Activated CD8-positive, alpha-beta memory T cell treated with anti-CD3 and anti-CD28 coated beads, Interleukin-2, amount 50 U/mL, for 4 hours (primary cell): ENCODE results near the gene TCF4.

Experiments used
- DNase-seq: peaks from one replicate; pipeline ENCODE4 v3.0.0-alpha.2; 2020

Gene TCF4

DNA sequence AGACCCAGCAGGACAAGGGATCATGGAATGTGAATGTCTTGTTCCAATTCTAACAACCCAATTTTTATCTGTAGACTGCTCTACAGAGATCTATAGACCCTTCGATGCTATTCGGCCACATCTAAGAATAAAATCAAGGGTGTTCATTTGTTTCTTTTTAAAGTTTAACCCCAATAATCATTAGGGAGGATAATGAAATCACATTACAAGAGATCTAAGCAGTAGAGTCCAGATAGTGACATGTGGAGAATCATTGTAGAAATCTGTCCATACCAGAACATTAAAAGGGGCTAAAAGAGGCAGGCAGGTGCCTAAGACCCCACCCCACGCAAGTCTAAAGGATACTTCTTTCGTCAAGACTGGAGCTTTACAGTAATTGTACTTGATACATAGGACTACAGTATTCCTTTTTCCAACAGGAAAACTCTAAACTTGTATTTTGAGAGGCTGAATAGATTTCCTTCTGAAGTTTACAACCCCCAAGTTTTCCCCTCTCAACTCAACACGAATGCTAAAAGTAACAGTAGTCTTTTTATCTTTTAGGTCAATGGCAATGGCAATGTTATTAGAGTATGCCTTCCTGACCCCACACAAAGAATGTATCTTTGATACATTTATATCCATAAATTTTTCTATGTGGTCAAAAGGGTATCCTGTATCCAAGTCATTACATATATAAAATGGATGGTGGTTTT is 183.7 kb downstream of the TCF4 start:
- no peak for DNase-seq

DNA sequence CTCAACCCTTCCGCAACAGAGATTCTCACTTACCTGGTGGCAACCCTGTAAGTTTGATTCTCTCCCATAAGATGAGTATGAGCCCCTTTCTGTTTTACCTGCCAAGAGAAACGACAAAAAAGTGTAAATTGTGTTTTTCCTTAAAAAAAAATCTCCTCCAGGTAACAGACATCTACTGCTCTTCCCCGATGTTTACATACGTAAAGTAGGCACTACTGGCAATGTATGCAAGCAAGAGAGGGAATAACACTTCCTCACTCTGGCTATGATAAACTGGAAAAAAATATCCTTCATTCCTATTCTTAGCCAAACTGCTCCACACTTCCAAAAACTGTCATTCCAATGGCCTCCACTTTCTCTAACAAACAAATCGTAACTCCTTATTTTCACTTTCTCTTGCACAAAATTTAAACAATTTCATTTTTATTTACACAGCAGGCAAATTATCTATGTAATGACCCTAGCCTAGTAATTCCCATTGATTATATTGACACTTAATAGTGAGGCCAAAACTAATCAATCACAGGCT is 184.5 kb downstream of the TCF4 start:
- DNase-seq, result no peak

DNA sequence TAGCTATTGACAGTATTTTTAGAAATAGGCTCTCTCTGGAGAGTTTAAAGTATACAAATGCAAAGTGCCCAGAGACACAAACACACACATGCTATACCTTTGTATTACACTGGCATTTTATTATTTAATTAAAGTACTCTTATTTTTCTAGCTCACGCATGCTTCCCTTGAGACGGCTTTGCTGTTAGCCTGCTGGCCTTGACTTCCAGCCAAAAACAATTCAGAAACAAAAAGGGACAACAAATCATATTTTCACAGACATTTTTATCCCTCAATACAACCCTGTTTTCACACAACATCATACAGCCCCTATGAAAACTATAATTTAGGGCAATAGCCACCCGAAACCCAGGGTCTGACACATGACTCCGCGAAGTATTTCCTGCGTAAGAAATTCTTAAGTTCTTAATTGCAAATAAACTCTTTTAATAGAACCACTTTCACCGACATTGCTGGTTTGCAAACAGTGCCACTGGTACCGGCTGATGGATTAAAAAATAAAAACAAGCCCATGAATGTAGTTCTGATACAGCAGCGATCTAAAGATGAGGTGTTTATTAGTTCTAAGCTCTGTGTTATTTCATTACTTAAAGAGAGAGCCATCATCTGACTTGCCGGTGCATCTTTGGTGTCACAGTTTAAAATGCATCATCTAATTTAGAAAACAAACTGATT is 185.1 kb downstream of the TCF4 start:
- DNase-seq, result no peak

DNA sequence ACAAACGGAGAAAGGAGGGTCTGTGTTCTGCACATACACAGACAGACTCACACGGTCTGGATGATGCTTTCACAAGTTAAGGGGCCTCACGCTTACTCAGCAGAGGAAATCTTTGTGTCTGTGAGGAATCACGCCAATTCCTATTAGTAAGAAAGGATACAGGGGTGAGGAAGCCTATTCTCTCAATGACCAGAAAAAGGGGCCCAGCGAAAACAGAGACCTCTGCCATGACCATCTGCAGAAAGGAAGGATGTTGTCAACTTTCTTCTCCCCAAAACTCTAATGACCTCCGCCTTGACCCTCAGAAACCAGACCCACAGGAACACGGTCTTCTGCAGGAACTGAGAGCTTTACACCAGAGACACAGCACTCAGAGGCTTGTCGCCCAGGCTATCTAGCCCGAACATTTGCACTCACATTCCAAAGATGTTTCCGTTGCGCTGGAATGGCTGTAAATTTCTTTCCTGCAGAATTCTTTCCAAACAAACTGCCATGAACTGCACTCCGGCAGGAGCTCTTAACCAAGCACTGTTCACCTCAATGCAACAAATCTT is 186.3 kb downstream of the TCF4 start:
- DNase-seq, result no peak

DNA sequence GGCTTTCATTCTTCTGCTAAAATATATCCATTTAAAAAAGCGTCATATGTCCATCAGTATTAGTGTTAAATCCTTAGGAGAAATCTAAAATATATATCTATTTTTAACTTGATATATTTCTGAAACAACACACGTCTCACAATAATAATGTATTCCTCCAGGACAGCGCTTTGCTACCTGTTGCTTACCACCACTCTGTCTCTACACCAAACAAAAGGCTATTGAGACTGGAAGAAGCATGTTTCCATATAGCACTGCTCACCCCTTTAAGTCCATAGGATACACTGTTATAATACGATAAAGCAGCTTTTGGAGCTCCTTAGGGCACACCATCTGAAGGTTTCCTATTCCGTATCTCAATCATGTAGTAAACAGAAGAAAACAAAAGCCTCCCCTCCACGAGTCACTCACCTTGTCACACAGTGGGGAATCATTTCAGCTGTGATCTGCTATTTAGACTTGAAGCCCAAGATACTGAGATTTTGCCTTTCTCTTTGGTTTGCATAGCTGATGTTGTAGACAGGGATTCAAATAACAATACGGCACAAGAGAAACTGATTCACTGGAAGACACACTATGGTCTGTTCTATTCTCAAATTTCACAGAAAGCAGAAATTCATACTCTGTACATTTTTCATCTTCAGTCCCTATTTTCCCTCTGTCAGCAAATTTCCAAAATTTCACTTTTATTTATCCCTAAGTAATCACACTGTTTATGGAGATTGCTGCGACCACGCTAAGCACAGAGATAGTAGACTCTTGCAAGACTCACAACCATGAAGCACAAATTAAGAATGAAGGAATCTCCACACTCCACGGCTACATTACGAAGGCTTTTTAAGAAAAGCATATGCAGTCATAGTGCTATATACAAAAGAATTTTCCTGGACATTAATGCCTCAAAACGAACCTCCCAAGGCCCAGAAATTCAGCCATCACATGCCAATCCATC is 187.1 kb downstream of the TCF4 start:
- DNase-seq, result no peak

DNA sequence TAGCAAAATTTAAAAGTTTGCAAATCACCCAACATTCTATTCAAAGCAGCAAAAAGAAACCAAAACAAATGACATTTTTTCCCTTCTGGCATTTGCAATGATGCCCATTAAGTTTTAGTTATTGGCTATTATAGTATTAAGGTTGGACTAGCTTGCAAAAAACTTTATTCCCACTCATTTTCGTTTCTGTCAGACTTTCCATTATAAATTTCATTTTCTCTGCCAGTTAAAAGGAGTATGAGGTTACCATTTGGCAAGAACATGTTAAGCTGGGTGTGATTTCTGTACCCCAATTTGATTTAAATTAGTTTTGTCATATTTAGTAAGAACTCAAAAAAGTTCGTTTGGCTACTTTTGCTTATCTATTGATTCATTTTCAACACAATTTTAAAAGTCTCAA is 187.9 kb downstream of the TCF4 start:
- DNase-seq, result no peak

DNA sequence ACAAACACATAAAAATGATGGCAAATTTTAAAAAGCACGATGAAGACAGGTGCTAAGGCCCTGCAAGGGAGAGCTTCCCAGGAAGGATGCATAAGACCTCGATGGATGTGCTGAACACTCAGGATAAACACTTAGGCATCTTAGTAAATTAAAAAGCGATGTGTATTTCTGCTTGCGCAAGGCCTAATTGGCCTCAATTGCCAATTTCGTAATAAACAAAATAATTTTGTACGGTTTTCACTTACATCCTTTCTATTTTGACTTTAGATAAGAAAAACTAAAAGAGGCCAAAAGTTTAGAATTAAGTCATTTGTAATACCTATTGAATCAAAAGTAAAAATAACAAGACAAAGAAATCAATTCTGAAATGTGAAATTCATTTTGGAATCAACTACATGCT is 189.1 kb downstream of the TCF4 start:
- DNase-seq, result no peak

DNA sequence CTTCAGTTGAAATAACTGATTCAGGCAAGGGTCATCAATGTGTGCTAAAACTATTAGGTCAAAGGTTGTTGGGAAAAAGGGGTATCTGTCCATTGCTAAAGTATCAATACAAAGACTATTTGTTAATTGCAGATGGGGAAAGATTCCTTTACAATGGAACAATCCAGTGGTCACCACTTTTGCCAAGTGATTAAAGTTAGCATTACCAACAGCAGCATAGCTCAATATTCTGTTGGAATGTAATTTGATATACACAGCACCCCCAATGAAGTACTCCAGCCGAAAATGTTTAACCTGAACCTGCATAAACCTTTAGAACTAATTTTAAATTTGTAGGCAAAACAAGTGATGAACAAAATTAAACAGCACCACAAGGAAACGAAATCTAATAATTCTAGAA is 191.0 kb downstream of the TCF4 start:
- DNase-seq, result no peak

DNA sequence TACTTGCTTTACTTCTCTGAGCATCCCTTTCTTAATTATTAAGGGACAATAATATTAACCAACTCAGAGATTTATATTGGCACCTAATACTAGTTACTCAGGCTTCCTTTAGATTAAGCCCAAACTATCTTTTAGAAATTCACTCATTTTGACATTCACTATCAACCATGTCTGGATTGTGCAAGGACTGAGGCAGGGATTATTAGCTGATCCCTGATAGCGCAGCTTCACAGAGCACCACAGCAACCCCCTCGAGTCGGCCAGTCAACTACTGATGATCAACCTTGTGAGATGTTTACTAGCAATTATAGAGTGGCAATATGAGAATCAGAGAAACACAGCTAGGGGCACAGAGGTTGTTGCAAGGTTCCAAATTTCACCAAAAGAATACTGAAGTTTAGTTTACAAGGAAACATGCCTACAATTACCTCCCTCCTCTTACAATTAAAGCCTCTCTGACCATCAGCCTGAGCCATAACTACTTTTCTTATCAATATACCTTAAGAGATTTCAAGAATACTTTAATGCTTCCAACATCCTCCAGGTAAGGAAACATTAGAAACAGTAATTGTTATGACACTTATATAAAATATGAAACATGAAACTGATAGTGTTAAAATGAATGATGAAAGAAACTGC is 191.6 kb downstream of the TCF4 start:
- no peak for DNase-seq

DNA sequence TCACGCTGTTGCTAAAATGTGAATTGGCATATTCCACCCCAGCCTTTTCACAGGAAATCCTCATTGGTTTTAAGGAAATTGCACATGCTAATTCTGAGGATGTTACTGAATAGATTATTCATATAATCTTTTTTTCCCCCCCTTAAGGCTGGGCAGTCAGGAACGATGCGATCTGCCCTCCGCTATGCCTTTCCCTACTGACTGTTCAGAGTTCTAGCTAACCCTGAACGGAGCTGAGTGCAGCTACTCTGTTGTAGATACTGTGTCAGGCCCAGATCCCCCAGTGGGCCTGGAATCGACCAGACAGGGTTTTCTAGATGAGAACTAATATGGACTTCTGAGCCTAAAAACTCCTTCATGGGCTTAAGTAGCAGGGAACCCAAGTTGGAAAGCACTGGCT is 192.2 kb downstream of the TCF4 start:
- no peak for DNase-seq

DNA sequence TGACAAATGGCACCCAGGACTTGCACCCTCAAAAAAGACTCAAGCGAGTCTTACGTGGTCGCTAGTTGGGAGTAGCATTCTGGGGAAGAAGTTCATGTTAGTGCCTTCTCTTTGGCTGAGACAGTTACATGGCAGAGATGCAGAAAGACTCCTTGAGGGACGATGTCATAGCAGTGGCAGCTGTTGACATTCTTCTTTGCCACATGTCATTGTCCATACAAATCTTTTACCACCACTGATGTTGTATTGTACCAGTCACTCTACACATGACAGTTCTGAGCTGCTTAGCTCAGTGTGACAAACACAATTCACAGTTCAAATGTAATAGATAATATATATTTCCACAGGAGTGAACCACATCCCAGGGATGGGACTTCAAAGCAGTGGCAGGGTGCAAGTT is 197.1 kb downstream of the TCF4 start:
- no peak for DNase-seq

DNA sequence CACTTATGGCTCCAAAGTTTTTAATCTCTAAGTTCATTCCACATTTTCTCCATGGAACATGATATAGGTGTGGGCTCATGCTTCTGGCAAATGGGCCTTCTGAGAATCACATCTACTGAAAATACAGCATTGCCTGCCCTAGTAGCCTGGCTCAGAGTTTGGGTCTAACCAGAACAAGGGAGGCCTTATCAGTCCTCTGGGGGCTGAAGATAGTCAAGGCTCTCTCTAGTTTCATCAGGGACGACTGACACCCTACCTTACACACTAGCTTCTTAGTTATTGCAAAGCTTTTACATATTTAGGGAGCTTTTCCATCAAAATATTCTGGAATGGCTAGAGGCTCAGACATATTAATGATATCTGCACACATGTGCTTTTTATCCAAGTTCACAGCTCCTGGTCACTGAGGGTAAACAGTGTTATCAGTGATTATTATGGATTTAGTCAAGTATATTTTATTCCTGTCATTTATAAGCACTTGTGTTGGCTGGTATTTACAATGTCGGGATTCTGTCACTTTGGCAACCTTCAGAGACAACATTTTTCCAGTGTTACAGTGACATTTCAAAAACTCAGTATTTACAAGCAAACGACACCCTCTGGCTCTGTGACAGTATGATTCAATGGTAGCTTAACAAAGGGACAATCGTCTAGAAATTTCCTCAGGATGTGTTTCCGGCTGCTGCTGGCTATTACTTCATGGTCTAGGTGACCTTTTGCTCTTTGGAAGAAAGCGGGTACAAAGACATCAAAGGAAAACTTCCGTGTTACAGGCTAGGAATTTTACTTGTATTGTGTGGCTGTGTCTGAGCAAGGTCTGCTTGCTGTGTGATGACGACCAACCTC is 200.6 kb downstream of the TCF4 start:
- no peak for DNase-seq

DNA sequence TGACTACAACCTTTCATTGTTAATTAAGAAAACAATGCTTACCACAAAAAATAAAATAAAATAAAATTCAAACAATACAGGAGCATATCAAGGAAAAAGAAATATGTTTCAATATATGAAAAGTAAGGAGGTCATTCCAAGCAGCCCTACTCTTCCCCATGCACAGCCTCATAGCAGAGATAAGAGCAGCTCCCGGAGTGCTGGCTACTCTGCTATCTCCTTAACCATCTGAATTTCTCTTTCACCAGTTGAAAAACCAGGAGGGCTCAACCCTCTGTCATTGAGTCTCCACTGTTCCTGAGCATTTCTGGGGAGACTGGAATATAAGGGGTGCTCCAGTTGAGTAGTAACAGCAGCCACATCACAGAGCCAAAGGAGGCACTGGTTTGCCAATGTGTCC is 201.4 kb downstream of the TCF4 start:
- DNase-seq, result no peak

DNA sequence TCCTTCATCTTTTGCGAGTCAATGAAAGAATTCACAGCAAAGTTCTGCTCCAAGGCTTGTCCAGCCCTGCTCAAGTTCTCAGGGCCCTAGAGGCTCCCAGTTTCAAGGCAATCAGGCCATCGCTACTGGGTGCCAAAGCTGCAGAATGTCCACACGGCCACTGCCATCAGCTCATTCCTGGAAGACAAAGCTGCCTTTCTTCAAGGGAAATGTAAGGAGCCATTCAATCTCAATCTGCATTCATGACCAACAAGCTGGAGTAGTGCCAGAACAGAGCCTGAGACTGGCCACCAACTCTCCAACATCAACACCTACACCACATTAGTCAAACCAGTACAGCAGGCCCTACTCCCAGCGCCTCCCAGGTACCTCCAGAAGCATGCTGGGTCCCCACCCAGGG is 202.2 kb downstream of the TCF4 start:
- DNase-seq, result no peak

DNA sequence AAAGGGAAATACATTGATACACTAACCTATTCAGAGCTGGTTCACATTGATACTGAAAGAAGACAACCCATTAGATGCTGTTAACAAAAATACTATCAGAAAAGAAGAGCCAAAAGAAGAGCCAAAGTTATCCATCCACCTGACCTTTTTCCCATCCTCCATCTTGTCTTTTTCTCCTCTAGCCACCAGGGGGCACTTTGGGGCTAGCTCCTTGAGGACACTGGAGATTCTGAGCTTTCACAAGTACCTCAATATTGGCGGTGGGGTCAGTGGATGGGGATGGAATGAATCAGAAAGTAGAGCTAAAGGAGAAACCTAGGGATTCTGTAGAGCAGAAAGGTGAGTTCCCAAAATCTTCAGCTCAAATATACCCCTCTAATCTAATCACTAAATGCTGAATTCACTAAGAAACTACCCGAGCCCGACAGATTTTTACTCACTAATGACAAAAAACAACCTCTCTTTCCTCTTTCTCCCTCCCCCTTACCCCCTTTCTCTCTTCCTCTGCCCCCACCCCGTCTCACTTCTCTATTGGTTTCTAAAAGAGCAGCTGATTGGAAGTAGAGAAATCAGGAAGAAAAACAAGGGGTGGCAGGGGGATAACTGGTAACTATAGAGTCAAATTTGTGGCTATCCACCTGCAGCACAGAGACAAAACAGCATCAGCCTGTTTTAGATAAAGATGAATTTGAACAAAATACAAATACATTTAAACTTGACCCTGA is 203.3 kb downstream of the TCF4 start:
- DNase-seq, result no peak

DNA sequence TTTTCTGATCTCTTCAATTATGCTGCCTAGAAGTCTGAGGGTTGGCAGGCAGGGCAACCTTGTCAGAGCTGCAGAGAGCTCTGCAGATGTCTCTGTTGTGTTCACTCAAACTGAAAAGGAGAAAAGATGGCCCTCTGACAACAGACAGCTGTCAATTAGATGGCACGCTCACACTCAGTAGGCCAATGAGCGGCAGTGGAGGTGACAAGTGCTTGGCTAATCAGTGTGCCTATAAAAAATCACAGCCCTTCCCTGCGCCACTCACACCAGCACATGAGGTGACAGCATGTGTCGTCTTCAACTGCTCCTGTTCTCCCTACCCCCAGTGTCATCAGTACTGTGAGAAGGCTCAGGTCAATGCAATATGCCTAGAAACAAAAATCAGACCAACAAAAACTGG is 203.9 kb downstream of the TCF4 start:
- no peak for DNase-seq

DNA sequence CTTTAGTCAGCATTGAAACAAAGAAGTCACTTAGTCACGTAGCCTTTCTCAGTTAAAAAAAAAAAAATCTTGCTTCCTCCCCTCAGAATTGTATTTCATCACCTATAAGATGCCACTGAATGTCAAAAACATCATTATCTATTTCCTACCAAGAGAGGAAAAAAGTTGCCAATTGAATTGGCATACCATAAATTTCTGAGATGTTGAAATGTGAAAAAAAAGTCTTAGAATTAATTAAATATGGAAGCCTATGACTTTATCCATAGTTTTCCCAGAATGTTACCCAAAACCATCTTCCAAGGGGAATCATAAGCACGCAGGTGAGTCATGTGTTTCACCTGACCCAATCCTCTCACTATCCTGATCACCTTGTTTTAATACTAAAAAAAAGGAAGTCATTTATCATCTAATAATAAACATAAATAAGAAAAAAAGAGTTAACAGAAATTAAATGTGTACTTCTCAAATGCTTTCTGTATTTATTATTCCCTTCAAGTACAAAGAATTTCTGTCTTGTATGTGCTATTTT is 205.7 kb downstream of the TCF4 start:
- no peak for DNase-seq

DNA sequence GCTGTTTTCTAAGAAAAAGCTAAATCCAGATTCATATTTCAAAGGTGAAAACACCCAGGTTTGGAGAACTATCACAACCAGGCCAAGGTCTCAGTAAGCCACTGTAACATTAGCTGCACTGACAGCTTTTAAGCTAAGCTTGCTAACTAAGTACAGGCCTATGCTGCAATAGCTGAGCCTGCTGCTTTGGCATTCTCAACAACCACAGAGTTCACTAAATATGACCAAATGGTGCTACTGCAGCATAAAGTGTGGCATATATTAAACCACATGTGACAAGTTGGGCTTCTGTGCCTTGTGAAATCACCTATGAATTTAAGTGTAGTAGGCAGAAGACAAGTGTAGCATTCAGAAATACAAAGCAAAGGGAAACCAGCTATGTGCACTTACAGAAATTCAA is 206.7 kb downstream of the TCF4 start:
- DNase-seq, result no peak

DNA sequence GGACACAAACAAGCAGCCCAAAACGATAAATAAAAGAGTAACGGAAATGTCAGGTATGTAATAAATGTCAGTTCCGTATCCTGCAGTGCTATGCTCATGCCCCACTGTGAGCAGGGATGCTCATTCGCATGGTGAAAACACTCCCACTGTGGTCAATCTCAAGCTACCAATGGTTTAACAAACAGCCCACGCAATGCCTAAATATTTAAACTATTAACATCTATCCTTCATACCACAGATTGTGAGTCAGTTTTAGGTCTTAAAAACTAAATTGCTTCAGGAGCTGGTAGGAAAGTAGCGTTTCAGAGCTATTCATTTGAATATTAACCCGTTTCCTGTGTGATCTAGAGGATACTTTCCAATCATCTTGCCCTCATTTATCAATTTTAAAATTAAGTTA is 207.4 kb downstream of the TCF4 start:
- DNase-seq, result no peak

DNA sequence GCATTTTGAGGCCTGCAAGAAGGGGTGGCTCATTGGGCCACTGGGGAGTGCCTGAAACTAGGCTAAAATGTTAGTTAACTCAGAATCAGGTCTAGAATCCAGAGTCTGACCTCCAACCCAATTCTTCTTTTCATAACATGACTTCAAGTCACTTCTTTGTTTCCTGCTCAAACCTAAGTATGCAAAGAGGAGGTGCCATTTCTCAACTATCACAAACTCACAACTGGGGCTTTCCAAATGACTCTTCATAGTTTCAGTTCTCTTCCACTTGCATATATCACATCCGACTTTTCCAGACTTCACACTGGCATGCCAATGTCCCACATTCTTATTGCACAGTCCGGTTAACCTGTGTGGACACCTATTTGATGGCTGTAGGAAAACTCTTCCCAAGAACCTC is 211.6 kb downstream of the TCF4 start:
- no peak for DNase-seq

DNA sequence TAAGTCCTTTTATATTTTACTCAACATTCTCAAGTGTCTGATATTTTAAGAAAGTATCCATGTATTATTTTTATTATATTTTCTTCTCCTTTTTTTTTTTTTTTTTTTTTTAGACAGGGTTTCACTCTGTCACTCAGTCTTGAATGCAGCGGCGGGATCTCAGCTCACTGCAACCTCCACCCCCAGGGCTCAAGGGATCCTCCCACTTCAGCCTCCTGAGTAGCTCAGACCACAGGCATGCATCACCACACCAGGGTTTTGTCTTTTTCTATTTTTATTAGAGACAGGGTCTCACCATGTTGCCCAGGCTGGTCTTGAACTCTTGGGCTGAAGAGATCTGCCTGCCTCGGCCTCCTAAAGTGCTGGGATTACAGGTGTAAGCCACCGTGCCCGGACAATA is 212.1 kb downstream of the TCF4 start:
- DNase-seq, result no peak
